DOHH2 (cell line): ENCODE measurements around the gene DNASE1L1.

Experiments
- EZH2phosphoT487 ChIP-seq: fragments of 200-600 bp; sonication (generic); IDR thresholded peaks from 2 replicates; pipeline ENCODE4 v1.6.1; 2017; ENCODE audit warnings: borderline replicate concordance, mild to moderate bottlenecking, antibody characterized with exemption, low read length, moderate library complexity, mixed read lengths
- TF ChIP-seq, protein P1 (sequence below): fragments of 200-600 bp; sonication (generic); IDR thresholded peaks from one replicate; pipeline ENCODE4 v1.5.1; 2014; ENCODE audit warnings: antibody characterized with exemption, mild to moderate bottlenecking, low read depth, low read length; ENCODE audit not compliant: poor library complexity, severe bottlenecking

DNA sequence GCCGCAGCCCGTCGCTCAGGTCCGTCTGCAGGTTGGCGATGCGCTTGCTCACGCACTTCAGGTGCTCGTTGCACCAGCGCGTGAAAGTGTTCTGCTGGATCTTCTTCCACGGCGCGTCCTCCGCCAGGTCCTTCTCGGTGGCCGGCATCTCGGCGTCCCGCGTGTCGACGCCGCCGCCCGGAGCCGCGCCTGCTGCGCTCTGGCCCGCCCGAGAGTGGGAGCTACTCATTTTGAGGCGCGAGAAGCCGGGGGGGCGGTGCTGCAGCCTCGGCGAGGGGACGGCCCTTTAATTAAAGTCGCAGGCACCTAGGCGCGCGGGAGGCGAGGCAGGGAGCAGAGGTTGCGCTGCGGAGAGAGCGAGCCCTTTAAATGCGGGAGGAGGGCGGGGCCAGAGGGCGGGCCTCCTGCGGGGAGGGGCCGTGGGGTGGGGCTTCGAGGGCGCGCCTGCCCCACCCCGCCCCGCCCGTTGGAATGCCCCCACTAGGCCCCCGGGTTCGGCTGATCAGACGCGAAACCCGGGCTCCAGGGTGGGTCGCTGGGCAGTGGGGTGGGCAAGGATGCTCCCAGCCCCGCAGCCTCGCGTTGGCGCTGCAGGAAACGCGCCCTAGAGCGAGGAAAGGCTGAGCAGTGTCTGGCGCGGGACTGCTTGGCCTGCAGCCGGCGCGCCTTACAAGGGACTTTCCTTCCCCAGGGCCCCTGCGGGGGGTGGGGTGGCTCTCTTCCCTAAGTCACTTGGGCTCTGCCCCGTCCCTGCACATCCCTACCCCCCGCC is 37.9 kb downstream of the DNASE1L1 start:
- TF ChIP-seq, protein P1, sequence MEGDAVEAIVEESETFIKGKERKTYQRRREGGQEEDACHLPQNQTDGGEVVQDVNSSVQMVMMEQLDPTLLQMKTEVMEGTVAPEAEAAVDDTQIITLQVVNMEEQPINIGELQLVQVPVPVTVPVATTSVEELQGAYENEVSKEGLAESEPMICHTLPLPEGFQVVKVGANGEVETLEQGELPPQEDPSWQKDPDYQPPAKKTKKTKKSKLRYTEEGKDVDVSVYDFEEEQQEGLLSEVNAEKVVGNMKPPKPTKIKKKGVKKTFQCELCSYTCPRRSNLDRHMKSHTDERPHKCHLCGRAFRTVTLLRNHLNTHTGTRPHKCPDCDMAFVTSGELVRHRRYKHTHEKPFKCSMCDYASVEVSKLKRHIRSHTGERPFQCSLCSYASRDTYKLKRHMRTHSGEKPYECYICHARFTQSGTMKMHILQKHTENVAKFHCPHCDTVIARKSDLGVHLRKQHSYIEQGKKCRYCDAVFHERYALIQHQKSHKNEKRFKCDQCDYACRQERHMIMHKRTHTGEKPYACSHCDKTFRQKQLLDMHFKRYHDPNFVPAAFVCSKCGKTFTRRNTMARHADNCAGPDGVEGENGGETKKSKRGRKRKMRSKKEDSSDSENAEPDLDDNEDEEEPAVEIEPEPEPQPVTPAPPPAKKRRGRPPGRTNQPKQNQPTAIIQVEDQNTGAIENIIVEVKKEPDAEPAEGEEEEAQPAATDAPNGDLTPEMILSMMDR, result no peak
- TF ChIP-seq EZH2phosphoT487, result no peak
